Measurements from ENCODE around the gene BCL2L1.

BCL2L1 gene

DNA sequence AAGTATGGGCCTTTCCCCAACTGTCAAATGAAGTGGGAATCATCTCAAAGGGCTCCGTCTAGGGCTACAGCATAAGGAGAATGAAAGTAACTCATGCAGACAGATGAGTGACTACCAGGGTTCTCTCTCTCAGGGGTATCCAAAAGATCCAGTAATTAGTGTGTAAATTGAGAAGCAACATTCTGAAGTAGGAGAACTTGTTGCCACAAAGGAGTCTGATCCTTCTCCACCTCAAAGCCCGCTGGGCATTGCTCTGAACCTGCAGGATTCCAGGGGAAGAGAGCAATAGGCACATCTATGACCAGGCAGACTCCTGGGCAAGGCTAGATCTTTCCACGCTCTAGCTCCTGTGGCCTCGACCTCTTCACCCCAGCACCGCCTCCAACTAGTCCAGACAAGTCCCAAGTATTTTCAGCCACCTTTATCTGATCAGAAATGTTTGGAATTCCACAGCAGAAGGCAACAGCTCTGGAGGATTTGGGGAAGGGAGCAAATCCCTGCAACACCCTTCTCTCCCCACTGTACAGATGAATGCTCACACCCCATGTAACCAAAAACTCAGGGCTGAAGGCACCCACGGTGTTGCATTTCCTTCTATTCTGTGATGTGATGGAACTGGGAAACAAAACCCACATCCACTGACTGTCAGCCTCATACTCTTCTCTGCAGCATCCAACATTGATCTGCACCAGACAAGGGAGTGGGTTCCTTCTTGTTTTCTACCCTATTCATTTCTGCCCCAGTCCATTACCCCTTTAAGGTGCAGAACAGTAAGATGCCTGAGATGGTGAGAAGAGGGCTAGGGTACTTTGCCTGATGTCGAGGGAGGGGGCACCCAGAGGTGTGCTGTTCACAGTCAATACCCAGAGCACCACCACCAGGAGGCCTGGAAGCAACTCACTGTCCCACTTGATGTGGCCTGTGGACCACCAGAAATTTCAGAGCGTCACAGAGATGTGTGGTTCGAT, 44.0 kb downstream of the BCL2L1 start:
- Histone ChIP-seq H3K27ac (ENCODE audit: low read depth, low read length) (no peak overlapping the region), H3K9ac (ENCODE audit: low read length) (no peak overlapping the region)

GRCh38 chr20:31677553-31678260, 45.0 kb downstream of the BCL2L1 start:
- Histone ChIP-seq H3K36me3 (ENCODE audit: control insufficient read depth, insufficient read depth, low read length) (peaks cover 8% of the 10 kb centered on the region), H3K27ac (ENCODE audit: low read depth, low read length) (no peak overlapping the region), H3K4me3 (ENCODE audit: low read length) (no peak overlapping the region), H3K4me1 (ENCODE audit: control insufficient read depth, insufficient read depth, low read length) (no peaks in the 10 kb centered on the region), H3K9ac (ENCODE audit: low read length) (no peak overlapping the region), H3K27me3 (ENCODE audit: control insufficient read depth, insufficient read depth, low read length) (no peaks in the 10 kb centered on the region)

More for the DNA sequence above, 44.0 kb downstream of the BCL2L1 start:
- no peaks in the 10 kb centered on the region for H3K4me1 ChIP-seq (ENCODE audit: control insufficient read depth, insufficient read depth, low read length)
- H3K36me3 ChIP-seq (ENCODE audit: control insufficient read depth, insufficient read depth, low read length) = peaks cover 8% of the 10 kb centered on the region
- H3K27me3 ChIP-seq (ENCODE audit: control insufficient read depth, insufficient read depth, low read length) = no peaks in the 10 kb centered on the region
- no peak overlapping the region for H3K4me3 ChIP-seq (ENCODE audit: low read length)

- Histone ChIP-seq H3K27me3 (ENCODE audit: control insufficient read depth, insufficient read depth, low read length) (no peaks in the 10 kb centered on the region), H3K4me3 (ENCODE audit: low read length) (no peak overlapping the region), H3K36me3 (ENCODE audit: control insufficient read depth, insufficient read depth, low read length) (peaks cover 8% of the 10 kb centered on the region), H3K9ac (ENCODE audit: low read length) (no peak overlapping the region), H3K27ac (ENCODE audit: low read depth, low read length) (no peak overlapping the region), H3K4me1 (ENCODE audit: control insufficient read depth, insufficient read depth, low read length) (no peaks in the 10 kb centered on the region)
Observed at GRCh38 chr20:31676609-31676989, 46.1 kb downstream of the BCL2L1 start.

DNA sequence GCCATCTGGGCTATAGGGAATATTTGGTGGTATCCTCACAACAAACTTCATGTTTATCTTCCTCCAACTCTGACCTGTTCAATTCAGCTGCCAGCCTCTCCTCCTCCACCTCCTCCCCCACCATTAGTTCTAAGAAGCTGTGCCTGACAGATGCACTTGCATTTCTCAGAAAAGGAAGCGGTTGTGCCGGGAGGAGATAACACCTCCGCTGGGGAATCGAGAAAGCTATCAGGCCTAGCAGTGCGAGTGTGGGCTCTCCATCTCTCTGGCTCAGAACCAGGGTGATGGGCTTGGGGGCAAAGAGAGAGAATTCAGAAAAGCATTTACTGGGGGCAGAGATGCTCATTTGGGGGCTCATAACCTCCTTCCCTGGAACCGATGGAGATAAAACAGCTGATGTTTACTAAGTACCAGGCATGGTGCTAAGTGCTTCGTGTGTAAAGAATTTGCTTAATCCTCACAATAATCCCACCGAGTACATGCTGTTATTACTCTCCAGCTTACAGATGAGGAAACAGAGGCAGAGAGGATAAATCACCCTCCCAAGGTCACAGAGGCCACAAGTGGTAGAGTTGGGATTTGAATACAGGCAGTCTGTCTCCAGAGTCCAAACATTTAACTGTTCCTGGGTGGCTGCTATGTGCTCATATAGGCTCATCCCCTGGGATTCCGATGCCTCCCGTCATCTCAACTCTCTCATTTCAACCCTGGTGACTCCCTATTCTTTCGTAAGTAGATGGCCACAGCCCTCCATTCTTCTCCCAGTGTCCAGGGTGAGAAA, 46.6 kb downstream of the BCL2L1 start:
- Histone ChIP-seq H3K27ac (ENCODE audit: low read depth, low read length) (no peak overlapping the region), H3K9ac (ENCODE audit: low read length) (no peak overlapping the region), H3K4me1 (ENCODE audit: control insufficient read depth, insufficient read depth, low read length) (no peaks in the 10 kb centered on the region), H3K27me3 (ENCODE audit: control insufficient read depth, insufficient read depth, low read length) (no peaks in the 10 kb centered on the region), H3K4me3 (ENCODE audit: low read length) (peak overlapping the region; percentile 29), H3K36me3 (ENCODE audit: control insufficient read depth, insufficient read depth, low read length) (peaks cover 8% of the 10 kb centered on the region)

DNA sequence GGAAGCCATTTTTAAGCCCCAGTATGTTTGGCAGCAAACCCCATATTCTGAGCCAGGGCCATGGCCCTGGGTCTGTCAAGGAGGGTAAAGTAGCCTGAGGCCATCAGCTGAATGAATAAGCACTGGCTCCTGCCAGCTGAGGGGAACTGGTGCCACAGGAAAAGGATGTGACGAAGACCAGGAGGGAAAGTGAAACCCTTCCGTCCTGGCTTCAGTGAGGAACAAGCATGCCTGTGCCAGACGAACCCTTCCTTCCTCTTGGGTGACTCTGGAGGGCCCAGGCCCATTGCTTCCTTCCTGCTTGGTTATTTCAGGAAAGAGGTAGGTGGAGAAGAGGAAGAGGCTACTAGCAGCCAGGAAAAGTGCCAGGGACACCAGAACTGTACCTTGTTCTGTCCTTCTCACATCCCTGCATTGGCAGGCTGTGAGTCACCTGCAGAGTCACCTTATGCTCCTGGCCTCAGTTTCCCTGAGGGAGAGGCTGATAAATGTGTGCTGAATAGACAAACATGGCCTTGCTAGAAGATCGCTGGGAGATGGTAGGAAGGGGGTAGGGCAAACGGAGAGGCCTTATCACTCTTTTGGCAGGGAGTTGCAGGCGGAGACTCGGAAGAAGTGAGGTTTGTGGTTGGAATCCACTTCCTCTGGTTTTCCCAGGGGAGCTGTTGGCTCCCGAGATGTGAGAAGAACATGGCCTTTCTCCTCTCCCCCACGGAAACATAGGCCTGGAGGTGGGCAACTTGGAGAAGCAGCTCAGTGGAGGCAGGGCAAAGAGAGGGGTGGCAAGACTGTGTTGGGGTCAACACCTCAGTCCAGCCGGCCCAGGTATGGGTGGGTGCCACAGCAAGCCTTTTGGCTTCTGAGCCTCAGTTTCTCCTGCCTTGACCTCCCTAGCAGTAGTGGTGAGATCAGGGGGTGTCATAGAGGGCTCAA, 47.5 kb downstream of the BCL2L1 start:
- no peaks in the 10 kb centered on the region for H3K27me3 ChIP-seq (ENCODE audit: control insufficient read depth, insufficient read depth, low read length)
- peaks cover 8% of the 10 kb centered on the region for H3K4me1 ChIP-seq (ENCODE audit: control insufficient read depth, insufficient read depth, low read length)
- no peak overlapping the region for H3K27ac ChIP-seq (ENCODE audit: low read depth, low read length)
- no peak overlapping the region for H3K9ac ChIP-seq (ENCODE audit: low read length)
- peak overlapping the region; percentile 29 for H3K4me3 ChIP-seq (ENCODE audit: low read length)
- peaks cover 3% of the 10 kb centered on the region for H3K36me3 ChIP-seq (ENCODE audit: control insufficient read depth, insufficient read depth, low read length)

DNA sequence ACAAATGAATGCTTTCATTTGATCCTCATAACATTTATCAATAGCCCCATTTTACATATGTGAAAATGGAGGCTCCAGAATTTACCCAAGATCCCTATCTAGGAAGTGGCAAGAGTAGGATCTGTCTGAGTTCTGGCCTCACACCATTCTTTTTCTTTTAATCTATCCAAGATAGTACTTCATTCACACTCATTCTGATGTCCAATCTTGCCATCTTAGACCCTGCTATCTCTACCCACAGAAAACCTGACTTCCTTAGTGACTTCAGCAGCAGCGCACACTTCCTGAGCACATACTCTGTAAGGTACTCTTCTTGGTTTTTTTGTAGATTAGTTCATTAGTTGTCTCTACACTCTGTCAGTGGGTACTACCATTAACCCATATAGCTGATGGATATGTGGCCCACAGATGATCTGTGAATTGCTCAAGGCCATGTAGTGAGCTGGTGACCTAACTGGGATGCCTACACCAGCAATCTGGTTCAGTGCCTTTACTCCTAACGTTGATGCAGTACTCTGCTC, 48.7 kb downstream of the BCL2L1 start:
- peaks cover 15% of the 10 kb centered on the region for H3K4me1 ChIP-seq (ENCODE audit: control insufficient read depth, insufficient read depth, low read length)
- H3K27ac ChIP-seq (ENCODE audit: low read depth, low read length) = no peak overlapping the region
- H3K9ac ChIP-seq (ENCODE audit: low read length) = no peak overlapping the region
- no peaks in the 10 kb centered on the region for H3K27me3 ChIP-seq (ENCODE audit: control insufficient read depth, insufficient read depth, low read length)
- no peaks in the 10 kb centered on the region for H3K36me3 ChIP-seq (ENCODE audit: control insufficient read depth, insufficient read depth, low read length)
- H3K4me3 ChIP-seq (ENCODE audit: low read length) = no peak overlapping the region

DNA sequence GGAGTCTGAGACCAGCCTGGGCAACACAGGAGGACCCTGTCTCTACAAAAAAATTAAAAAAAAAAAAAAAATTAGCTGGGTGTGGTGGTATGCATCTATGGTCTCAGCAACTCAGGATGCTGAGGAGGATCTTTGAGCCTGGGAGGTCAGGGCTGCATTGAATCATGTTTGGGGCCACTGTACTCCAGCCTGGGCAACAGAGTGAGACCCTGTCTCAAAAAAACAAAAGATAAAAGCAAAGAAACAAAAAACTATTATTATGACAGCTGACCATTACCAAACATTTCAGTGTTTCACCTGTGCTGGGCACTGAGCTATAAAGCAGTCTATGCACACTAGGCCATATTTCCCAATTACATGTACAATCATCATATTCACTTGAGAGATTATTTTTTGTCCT, 49.2 kb downstream of the BCL2L1 start:
- Histone ChIP-seq H3K27me3 (ENCODE audit: control insufficient read depth, insufficient read depth, low read length) (no peaks in the 10 kb centered on the region), H3K4me1 (ENCODE audit: control insufficient read depth, insufficient read depth, low read length) (peaks cover 15% of the 10 kb centered on the region), H3K9ac (ENCODE audit: low read length) (no peak overlapping the region), H3K4me3 (ENCODE audit: low read length) (no peak overlapping the region), H3K27ac (ENCODE audit: low read depth, low read length) (no peak overlapping the region), H3K36me3 (ENCODE audit: control insufficient read depth, insufficient read depth, low read length) (no peaks in the 10 kb centered on the region)

GRCh38 chr20:31671324-31671723, 51.3 kb downstream of the BCL2L1 start:
- H3K36me3 ChIP-seq (ENCODE audit: control insufficient read depth, insufficient read depth, low read length) = no peaks in the 10 kb centered on the region

GRCh38 chr20:31670371-31671228, 52.1 kb downstream of the BCL2L1 start:
- Histone ChIP-seq H3K27me3 (ENCODE audit: control insufficient read depth, insufficient read depth, low read length) (no peaks in the 10 kb centered on the region), H3K9ac (ENCODE audit: low read length) (no peak overlapping the region), H3K36me3 (ENCODE audit: control insufficient read depth, insufficient read depth, low read length) (no peaks in the 10 kb centered on the region), H3K27ac (ENCODE audit: low read depth, low read length) (peak overlapping the region; percentile 69), H3K4me3 (ENCODE audit: low read length) (peak overlapping the region; percentile 10), H3K4me1 (ENCODE audit: control insufficient read depth, insufficient read depth, low read length) (peaks cover 15% of the 10 kb centered on the region)

More at GRCh38 chr20:31671324-31671723, 51.3 kb downstream of the BCL2L1 start:
- Histone ChIP-seq H3K4me3 (ENCODE audit: low read length) (no peak overlapping the region), H3K27me3 (ENCODE audit: control insufficient read depth, insufficient read depth, low read length) (no peaks in the 10 kb centered on the region), H3K9ac (ENCODE audit: low read length) (no peak overlapping the region), H3K27ac (ENCODE audit: low read depth, low read length) (peak overlapping the region; percentile 73), H3K4me1 (ENCODE audit: control insufficient read depth, insufficient read depth, low read length) (peaks cover 15% of the 10 kb centered on the region)

GRCh38 chr20:31669876-31670275, 52.8 kb downstream of the BCL2L1 start:
- H3K36me3 ChIP-seq (ENCODE audit: control insufficient read depth, insufficient read depth, low read length) = peaks cover 5% of the 10 kb centered on the region
- peaks cover 15% of the 10 kb centered on the region for H3K4me1 ChIP-seq (ENCODE audit: control insufficient read depth, insufficient read depth, low read length)
- H3K27me3 ChIP-seq (ENCODE audit: control insufficient read depth, insufficient read depth, low read length) = no peaks in the 10 kb centered on the region
- H3K27ac ChIP-seq (ENCODE audit: low read depth, low read length) = peak overlapping the region; percentile 69
- H3K4me3 ChIP-seq (ENCODE audit: low read length) = no peak overlapping the region
- no peak overlapping the region for H3K9ac ChIP-seq (ENCODE audit: low read length)

All from rectal smooth muscle tissue (tissue), 1 donor.